ENCODE measurements around the gene GNE.
A peak's percentile ranks its signal among the peaks of the same experiment; 100 is the strongest.

GNE gene

DNA sequence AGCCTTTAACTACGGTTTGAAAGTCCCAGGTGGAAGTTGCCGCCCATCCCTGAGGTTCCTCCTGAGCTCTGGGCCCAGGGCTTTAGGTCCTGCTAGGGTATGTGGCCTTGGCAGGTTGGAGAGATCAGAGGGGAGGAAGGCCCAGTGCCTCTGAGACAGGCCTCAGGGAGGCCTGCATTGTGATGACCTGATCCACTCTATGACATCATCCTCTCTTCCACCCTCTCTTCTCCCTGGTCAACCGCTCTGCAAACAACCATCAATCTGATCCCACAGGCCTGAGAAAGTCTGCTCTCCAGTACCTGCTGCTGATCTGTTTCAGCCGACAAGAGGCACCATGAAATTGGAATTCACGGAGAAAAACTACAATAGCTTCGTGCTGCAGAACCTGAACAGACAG lies 89.1 kb downstream of the GNE start, which contains the start of gene CCIN:
Gene CCIN (plus strand): TSS at position 223 of the 400 bp plus-strand sequence. CDS start 115 bp downstream, at position 338.
- no peak for DNase-seq (ENCODE audit: low read depth)

- DNase-seq (ENCODE audit: low read depth) = peak; percentile 75
Observed at GRCh38 chr9:36166168-36166927, 91.9 kb downstream of the GNE start.

DNA sequence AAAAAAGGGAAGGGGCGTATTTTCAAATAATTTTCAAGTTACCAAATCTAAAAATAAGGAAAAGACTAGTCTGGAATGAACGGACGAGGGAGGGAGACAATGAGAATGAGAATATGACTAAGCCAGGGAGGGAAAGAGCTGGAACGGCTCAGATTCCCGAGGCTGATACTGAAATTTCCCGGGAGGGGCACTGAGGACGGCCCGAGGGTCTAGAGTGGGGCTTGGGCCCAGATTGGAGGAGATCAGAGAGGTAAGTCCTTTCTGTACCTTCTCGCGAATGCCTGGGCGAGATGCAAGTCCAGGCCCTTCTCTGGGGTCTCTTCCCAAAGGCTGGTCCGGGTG lies 92.5 kb downstream of the GNE start:
- DNase-seq (ENCODE audit: low read depth) = no peak

DNA sequence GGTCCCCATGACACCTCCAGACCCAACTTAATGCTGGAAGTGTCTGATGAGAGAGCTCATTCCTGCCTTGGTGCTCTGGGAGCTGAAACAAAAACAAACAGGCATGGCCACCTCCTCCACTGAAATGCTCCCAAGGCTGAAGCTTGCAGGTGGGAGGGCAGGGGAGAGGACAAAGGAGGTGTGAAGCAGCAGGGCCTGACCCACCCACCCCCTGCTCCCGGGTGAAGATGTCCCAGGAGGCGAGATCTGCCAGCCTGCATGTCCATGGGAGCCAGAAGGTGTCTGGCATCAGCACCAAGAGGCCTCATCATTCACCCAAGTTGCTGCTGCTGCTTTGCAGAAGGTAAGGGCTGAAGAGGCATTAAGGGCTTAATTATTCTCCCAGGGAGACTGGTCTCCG lies 93.3 kb downstream of the GNE start:
- no peak for DNase-seq (ENCODE audit: low read depth)
